Peyer's patch (tissue), 4 donors: ENCODE results near the gene SEPTIN14.

Experiments
- CTCF ChIP-seq, 6 experiments: fragments of 450-650 bp in 4 of 6; fragments of 200-600 bp in 2 of 6; sonication (generic) in 1 of 6; IDR thresholded peaks; one replicate each; pipeline ENCODE4 v1.5.1; 2017 to 2019; ENCODE audit warnings: antibody characterized with exemption in 6 of 6, mild to moderate bottlenecking in 3 of 6, moderate library complexity in 1 of 6
- POLR2A ChIP-seq, 2 donors: fragments of 450-650 bp; IDR thresholded peaks; one replicate each; pipeline ENCODE4 v1.5.1; 2017; ENCODE audit warnings: antibody characterized with exemption in 2 of 2, mild to moderate bottlenecking in 2 of 2, moderate library complexity in 2 of 2

GRCh38 chr7:55818686-55819085 is 43.9 kb downstream of the SEPTIN14 start:
- TF ChIP-seq CTCF (IDR thresholded peaks at IDR 0.05) (no peak), POLR2A (IDR thresholded peaks at IDR 0.05) (no peak)
